Measurements from ENCODE around the gene FAM83E.
A peak's percentile ranks its signal among the peaks of the same experiment; 100 is the strongest.
"Not testable (repeated sequence)": the region's sequence is repeated elsewhere in the genome, so short reads cannot be mapped to it uniquely, and the experiment has no call there.

The FAM83E gene

DNA sequence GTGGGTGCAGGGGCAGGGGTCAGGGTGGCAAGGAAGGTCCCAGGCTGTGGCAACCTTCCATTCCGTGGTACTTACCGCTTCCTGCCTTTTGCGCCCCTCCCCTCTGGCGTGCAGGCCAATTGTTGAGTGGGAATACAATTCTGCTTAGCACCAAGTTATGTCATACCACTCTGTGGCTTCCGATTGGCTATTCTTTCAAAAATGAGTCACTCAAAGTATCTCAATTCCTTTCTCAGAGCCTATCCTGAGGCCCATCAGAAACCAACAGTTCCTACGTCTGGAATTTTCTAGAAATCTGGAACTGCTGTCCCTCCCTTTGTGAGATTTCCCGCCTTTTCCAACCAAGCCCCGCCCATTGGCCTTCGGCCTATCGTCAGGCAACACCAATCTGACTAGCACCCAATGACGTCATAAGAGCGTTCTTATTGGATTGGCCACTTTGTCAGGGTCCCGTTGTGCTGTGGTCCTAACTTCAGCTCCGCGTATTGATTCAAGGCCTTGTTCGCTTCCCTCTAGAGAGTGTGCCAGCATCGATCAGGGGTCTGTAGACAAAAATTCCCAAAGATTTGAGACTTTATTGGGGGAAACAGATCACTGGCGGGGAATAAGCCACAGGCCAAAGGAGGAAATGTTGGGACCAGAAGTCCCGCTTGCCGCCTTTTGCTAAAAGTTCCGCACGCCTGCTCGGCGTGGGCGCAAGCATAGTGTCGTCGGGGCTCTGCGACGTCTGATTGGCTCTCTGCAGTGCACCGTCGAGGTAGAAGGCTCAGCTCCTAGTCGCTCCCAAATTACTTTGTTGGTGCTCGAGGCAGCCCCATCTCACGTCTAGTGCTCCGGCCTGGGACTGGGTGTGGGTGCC, 46.2 kb upstream of the FAM83E start:
- Histone ChIP-seq H3K27me3 (ENCODE audit: insufficient read depth, poor library complexity, severe bottlenecking) (no peaks in the 10 kb centered on the region), H3K36me3 (ENCODE audit: low read depth) (no peaks in the 10 kb centered on the region), H3K27ac (ENCODE audit: poor library complexity, severe bottlenecking) (peak overlapping the region; percentile 46), H3K9me3 (ENCODE audit: severe bottlenecking) (no peaks in the 10 kb centered on the region), H3K4me1 (ENCODE audit: insufficient read depth, poor library complexity, severe bottlenecking) (peaks cover 10% of the 10 kb centered on the region), H3K4me3 (ENCODE audit: severe bottlenecking) (no peak overlapping the region)
- TF ChIP-seq, protein P1, sequence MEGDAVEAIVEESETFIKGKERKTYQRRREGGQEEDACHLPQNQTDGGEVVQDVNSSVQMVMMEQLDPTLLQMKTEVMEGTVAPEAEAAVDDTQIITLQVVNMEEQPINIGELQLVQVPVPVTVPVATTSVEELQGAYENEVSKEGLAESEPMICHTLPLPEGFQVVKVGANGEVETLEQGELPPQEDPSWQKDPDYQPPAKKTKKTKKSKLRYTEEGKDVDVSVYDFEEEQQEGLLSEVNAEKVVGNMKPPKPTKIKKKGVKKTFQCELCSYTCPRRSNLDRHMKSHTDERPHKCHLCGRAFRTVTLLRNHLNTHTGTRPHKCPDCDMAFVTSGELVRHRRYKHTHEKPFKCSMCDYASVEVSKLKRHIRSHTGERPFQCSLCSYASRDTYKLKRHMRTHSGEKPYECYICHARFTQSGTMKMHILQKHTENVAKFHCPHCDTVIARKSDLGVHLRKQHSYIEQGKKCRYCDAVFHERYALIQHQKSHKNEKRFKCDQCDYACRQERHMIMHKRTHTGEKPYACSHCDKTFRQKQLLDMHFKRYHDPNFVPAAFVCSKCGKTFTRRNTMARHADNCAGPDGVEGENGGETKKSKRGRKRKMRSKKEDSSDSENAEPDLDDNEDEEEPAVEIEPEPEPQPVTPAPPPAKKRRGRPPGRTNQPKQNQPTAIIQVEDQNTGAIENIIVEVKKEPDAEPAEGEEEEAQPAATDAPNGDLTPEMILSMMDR (IDR thresholded peaks at IDR 0.05; ENCODE audit: poor library complexity, severe bottlenecking): no peak
- ATAC-seq (ENCODE audit: low read depth) (peak; percentile 88), DNase-seq (ENCODE audit: low spot score) (peak; percentile 91)

DNA sequence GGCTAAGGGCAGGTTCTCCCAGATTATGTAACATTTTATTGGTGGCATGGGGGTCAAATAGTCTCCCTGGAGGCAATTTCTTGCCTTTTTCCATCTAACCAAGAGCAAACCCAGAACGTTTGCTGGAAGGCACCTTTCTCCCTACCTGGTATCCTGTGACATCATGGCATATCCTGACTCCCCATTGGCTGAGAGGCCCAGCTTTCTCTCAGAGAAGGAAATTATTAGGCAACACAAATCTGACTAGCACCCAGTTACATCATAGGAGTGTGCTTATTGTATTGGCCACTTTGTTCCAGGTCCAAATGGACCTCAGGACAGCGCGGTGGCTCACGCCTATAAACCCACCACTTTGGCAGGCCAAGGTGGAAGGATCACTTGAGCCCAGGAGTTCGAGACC, 44.9 kb upstream of the FAM83E start:
- DNase-seq (ENCODE audit: low spot score) (no peak), ATAC-seq (ENCODE audit: low read depth) (peak; percentile 28; the same call in 1 of the 3 replicates)
- no peak overlapping the region for H3K27ac ChIP-seq (ENCODE audit: poor library complexity, severe bottlenecking)
- H3K36me3 ChIP-seq (ENCODE audit: low read depth): no peaks in the 10 kb centered on the region
- H3K4me1 ChIP-seq (ENCODE audit: insufficient read depth, poor library complexity, severe bottlenecking): peaks cover 10% of the 10 kb centered on the region
- TF ChIP-seq, protein P1 (IDR thresholded peaks at IDR 0.05; ENCODE audit: poor library complexity, severe bottlenecking): no peak
- H3K27me3 ChIP-seq (ENCODE audit: insufficient read depth, poor library complexity, severe bottlenecking): no peaks in the 10 kb centered on the region
- H3K9me3 ChIP-seq (ENCODE audit: severe bottlenecking): no peaks in the 10 kb centered on the region
- H3K4me3 ChIP-seq (ENCODE audit: severe bottlenecking): no peak overlapping the region

DNA sequence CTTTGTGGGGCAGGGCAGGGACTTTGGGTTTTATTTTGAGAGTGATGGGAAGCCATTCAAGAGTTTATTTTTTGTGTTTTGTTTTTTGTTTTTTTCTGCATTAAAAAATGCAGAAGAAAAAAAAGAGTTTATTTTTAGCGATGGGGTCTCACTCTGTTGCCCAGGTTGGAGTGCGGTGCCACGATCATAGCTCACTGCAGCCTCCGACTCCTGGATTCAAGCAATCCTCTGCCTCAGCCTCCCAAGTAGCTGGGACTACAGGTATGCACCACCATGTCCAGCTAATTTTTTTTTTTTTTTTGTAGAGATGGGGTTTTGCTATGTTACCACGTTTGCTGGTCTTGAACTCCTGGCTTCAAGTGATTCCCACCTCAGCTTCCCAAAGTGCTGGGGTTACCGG, 43.6 kb upstream of the FAM83E start:
- no peaks in the 10 kb centered on the region for H3K9me3 ChIP-seq (ENCODE audit: severe bottlenecking)
- H3K4me1 ChIP-seq (ENCODE audit: insufficient read depth, poor library complexity, severe bottlenecking): peaks cover 10% of the 10 kb centered on the region
- DNase-seq (ENCODE audit: low spot score): no peak
- TF ChIP-seq, protein P1 (IDR thresholded peaks at IDR 0.05; ENCODE audit: poor library complexity, severe bottlenecking): no peak
- no peaks in the 10 kb centered on the region for H3K27me3 ChIP-seq (ENCODE audit: insufficient read depth, poor library complexity, severe bottlenecking)
- ATAC-seq (ENCODE audit: low read depth): no peak
- H3K36me3 ChIP-seq (ENCODE audit: low read depth): no peaks in the 10 kb centered on the region
- H3K27ac ChIP-seq (ENCODE audit: poor library complexity, severe bottlenecking): no peak overlapping the region
- no peak overlapping the region for H3K4me3 ChIP-seq (ENCODE audit: severe bottlenecking)

DNA sequence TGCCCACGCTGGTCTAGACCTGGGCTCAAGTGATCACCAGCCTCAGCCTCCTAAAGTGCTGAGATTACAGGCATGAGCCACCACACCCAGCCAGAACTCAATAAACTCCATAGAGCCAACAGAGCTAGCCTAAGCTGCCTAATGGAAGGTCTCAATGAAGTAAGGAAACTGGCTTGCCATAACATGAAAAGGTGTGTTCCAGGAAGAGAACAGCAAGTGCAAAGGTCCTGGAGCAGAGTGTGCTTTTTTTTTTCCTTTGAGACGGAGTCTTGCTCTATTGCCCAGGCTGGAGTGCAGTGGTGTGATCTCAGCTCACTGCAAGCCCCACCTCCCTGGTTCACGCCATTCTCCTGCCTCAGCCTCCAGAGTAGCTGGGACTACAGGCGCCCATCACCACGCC, 43.0 kb upstream of the FAM83E start:
- not testable (repeated sequence) for H3K27ac ChIP-seq (ENCODE audit: poor library complexity, severe bottlenecking); H3K36me3 ChIP-seq (ENCODE audit: low read depth); DNase-seq (ENCODE audit: low spot score); H3K9me3 ChIP-seq (ENCODE audit: severe bottlenecking); H3K4me3 ChIP-seq (ENCODE audit: severe bottlenecking); ATAC-seq (ENCODE audit: low read depth); H3K27me3 ChIP-seq (ENCODE audit: insufficient read depth, poor library complexity, severe bottlenecking)
- peaks cover 10% of the 10 kb centered on the region for H3K4me1 ChIP-seq (ENCODE audit: insufficient read depth, poor library complexity, severe bottlenecking)

DNA sequence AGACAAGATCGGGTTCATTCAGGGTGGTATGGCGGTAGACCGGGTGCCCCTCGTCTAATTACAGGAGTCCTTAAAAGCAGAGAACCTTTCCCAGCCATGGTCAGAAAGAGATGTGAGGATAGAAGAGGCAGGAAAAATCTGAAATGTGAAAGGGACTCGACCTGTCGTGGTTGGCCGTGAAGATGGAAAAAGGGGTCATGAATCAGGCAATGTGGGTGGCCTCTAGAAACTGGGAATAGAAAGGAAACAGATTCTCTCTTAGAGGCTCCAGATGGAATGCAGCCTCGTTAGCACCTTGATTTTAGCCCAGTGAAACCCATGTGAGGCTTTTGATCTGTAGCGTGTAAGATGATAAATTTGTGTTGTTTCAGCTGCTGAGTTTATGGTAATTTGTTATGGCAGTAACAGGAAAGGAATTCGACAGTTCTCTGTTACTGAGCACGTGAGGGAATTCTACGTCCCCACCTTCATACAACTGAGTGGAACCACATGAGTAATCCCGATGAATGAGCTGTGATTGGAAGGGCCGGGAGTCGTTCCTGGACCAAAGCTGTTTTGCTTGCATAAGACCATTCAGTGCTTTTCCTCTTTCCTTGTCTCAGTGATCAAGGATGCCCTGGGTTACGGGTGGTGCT, 42.1 kb upstream of the FAM83E start:
- H3K4me3 ChIP-seq (ENCODE audit: severe bottlenecking): no peak overlapping the region
- peak; percentile 66 for ATAC-seq (ENCODE audit: low read depth)
- H3K4me1 ChIP-seq (ENCODE audit: insufficient read depth, poor library complexity, severe bottlenecking): peaks cover 10% of the 10 kb centered on the region
- no peaks in the 10 kb centered on the region for H3K9me3 ChIP-seq (ENCODE audit: severe bottlenecking)
- no peak for DNase-seq (ENCODE audit: low spot score)
- no peaks in the 10 kb centered on the region for H3K36me3 ChIP-seq (ENCODE audit: low read depth)
- peak overlapping the region; percentile 17 for H3K27ac ChIP-seq (ENCODE audit: poor library complexity, severe bottlenecking)
- TF ChIP-seq, protein P1 (IDR thresholded peaks at IDR 0.05; ENCODE audit: poor library complexity, severe bottlenecking): no peak
- no peaks in the 10 kb centered on the region for H3K27me3 ChIP-seq (ENCODE audit: insufficient read depth, poor library complexity, severe bottlenecking)

Data from RWPE2 (cell line).